Panc1 (cell line): Measurements from ENCODE around the gene ITGBL1. TPM values are rescaled to one million over a fixed set of nuclear protein-coding genes. Genes with fewer than 3 reads are reported as not detected.
A peak's percentile ranks its signal among the peaks of the same experiment; 100 is the strongest.

ENCODE experiments used
- ATAC-seq: fragments of 200-7000 bp; cut with Tn5 transposase; 2 replicates; pipeline ENCODE4 v1.9.1; 2020; ENCODE audit warnings: mild to moderate bottlenecking, moderate library complexity
- BruUV-seq: library from RNA; stranded (reverse); fragments of 400-500 nt; replicated peaks from 2 replicates; lab custom pipeline; 2021; lab: Mats Ljungman, UMichigan
- CTCF ChIA-PET: fragments of 300-600 bp; sonication (Branson Sonifier 250); formaldehyde crosslinking; loops from one replicate; lab custom pipeline; 2022; ENCODE audit warnings: antibody characterized with exemption; lab: Charles Lee
- POLR2A ChIA-PET: fragments of 300-600 bp; sonication (Branson Sonifier 250); formaldehyde crosslinking; loops from one replicate; lab custom pipeline; 2022; ENCODE audit warnings: antibody characterized with exemption; lab: Charles Lee
- DNase-seq: peaks from one replicate; pipeline ENCODE4 v3.0.0-alpha.2; 2010; ENCODE audit warnings: low read depth, low spot score
- H3K27ac ChIP-seq: 2 replicates; pipeline ENCODE4 v1.5.1; 2011; ENCODE audit warnings: mild to moderate bottlenecking, low read length, inconsistent platforms
- H3K27me3 ChIP-seq: fragments of 200-500 bp; sonication (Bioruptor generic); 2 replicates; pipeline ENCODE4 v1.6.0; 2014; ENCODE audit warnings: low read length, inconsistent platforms; ENCODE audit not compliant: control insufficient read depth, insufficient read depth
- H3K36me3 ChIP-seq: fragments of 200-500 bp; sonication (Bioruptor generic); 2 replicates; pipeline ENCODE4 v1.5.1; 2014; ENCODE audit warnings: inconsistent platforms, mild to moderate bottlenecking, low read length, moderate library complexity; ENCODE audit not compliant: control insufficient read depth, insufficient read depth
- H3K4me1 ChIP-seq: 2 replicates; pipeline ENCODE4 v1.5.1; 2011; ENCODE audit warnings: inconsistent platforms, mild to moderate bottlenecking, low read length, moderate library complexity; ENCODE audit not compliant: control insufficient read depth, insufficient read depth
- H3K4me3 ChIP-seq, 2 experiments: 2 replicates each; pipeline ENCODE4 v1.5.1; 2011 to 2012; ENCODE audit warnings: low read depth in 2 of 2, low read length in 2 of 2, mild to moderate bottlenecking in 2 of 2, inconsistent platforms in 1 of 2, moderate library complexity in 1 of 2
- H3K9me3 ChIP-seq: fragments of 200-500 bp; sonication (Bioruptor generic); 2 replicates; pipeline ENCODE4 v1.5.1; 2014; ENCODE audit warnings: low read depth, mild to moderate bottlenecking, inconsistent platforms, low read length, moderate library complexity; ENCODE audit not compliant: control insufficient read depth, insufficient read depth
- POLR2AphosphoS5 ChIP-seq: IDR thresholded peaks from 2 replicates; pipeline ENCODE4 v1.6.1; 2012; ENCODE audit warnings: mild to moderate bottlenecking, low read depth, low read length, moderate library complexity
- SIN3A ChIP-seq: IDR thresholded peaks from 2 replicates; pipeline ENCODE4 v1.6.1; 2012; ENCODE audit warnings: low read depth, mild to moderate bottlenecking, low read length, moderate library complexity, borderline replicate concordance; ENCODE audit not compliant: insufficient read depth
- TCF7L2 ChIP-seq: IDR thresholded peaks from 2 replicates; pipeline ENCODE4 v1.6.1; 2011; ENCODE audit warnings: mild to moderate bottlenecking, low read depth, low read length, inconsistent platforms
- in situ Hi-C: cut with HindIII; loops from 2 replicates; pipeline ENCODE4 v1.10.0; 2016; ENCODE audit warnings: low sequenced_read_pairs, low pct_unique_long_range_greater_than_20kb
- intact Hi-C: fragments of 100-400 bp; cut with micrococcal nuclease; formaldehyde crosslinking; loops from one replicate; pipeline ENCODE4 v1.10.0; 2022; ENCODE audit not compliant: unreplicated experiment
- total RNA-seq: library from RNA; stranded (reverse); gene quantifications from one replicate; pipeline ENCODE4 v1.2.1, GENCODE V29; 2021; ENCODE audit not compliant: unreplicated experiment
- TF ChIP-seq, protein P1 (sequence below): fragments of 450-650 bp; IDR thresholded peaks from 2 replicates; pipeline ENCODE4 v1.5.1; 2017; ENCODE audit warnings: mild to moderate bottlenecking
- TF ChIP-seq, protein P2 (sequence below), 2 experiments: IDR thresholded peaks; 2 replicates each; pipeline ENCODE4 v1.6.1; 2011 to 2012; ENCODE audit warnings: low read depth in 2 of 2, control low read depth in 1 of 2, low read length in 1 of 2, mild to moderate bottlenecking in 1 of 2, moderate library complexity in 1 of 2; ENCODE audit not compliant: insufficient read depth in 1 of 2

Gene ITGBL1
- total RNA-seq, 1 experiment from 2014 or later: 14.3 TPM

DNA sequence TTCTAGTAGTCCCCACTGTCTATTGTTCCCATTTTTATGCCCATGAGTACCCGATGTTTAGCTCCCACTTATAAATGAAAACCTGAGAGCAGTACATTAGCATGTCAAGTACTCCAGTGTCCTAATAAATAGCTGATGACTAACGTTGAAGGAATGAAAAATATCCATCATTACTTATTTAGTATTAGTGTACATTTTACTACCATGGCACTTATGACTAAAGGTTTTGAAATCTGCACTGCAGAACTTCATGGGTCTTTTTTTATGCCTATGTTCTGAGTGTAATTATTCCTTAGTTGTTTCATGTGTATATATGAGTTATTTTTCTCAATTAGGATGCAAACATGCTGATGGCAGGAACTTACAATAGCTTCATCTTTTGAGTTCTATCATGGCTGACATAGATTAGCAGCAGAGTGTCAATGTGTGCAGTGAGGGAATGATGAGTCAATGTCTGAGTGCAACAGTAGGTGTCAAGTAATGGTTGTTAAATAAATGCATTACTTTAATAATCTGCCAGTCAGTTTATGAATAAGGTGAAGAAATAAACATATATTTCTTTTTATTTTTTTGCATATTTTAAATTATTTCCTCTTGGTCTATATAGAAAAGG lies 188.4 kb downstream of the ITGBL1 start:
- DNase-seq (no peak), ATAC-seq (peak; percentile 58; the same call in 1 of the 2 replicates)
- Histone ChIP-seq H3K4me3 (no peak overlapping the region), H3K9me3 (no peaks in the 10 kb centered on the region), H3K4me1 (no peaks in the 10 kb centered on the region), H3K27me3 (no peaks in the 10 kb centered on the region), H3K27ac (no peak overlapping the region), H3K36me3 (no peaks in the 10 kb centered on the region)
- intact Hi-C loops (no loop called here), in situ Hi-C loops (no loop called here)
- POLR2A ChIA-PET: no interaction called here
- TF ChIP-seq SIN3A: no peak
- TF ChIP-seq, protein P1, sequence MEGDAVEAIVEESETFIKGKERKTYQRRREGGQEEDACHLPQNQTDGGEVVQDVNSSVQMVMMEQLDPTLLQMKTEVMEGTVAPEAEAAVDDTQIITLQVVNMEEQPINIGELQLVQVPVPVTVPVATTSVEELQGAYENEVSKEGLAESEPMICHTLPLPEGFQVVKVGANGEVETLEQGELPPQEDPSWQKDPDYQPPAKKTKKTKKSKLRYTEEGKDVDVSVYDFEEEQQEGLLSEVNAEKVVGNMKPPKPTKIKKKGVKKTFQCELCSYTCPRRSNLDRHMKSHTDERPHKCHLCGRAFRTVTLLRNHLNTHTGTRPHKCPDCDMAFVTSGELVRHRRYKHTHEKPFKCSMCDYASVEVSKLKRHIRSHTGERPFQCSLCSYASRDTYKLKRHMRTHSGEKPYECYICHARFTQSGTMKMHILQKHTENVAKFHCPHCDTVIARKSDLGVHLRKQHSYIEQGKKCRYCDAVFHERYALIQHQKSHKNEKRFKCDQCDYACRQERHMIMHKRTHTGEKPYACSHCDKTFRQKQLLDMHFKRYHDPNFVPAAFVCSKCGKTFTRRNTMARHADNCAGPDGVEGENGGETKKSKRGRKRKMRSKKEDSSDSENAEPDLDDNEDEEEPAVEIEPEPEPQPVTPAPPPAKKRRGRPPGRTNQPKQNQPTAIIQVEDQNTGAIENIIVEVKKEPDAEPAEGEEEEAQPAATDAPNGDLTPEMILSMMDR: no peak
- TF ChIP-seq, protein P2, sequence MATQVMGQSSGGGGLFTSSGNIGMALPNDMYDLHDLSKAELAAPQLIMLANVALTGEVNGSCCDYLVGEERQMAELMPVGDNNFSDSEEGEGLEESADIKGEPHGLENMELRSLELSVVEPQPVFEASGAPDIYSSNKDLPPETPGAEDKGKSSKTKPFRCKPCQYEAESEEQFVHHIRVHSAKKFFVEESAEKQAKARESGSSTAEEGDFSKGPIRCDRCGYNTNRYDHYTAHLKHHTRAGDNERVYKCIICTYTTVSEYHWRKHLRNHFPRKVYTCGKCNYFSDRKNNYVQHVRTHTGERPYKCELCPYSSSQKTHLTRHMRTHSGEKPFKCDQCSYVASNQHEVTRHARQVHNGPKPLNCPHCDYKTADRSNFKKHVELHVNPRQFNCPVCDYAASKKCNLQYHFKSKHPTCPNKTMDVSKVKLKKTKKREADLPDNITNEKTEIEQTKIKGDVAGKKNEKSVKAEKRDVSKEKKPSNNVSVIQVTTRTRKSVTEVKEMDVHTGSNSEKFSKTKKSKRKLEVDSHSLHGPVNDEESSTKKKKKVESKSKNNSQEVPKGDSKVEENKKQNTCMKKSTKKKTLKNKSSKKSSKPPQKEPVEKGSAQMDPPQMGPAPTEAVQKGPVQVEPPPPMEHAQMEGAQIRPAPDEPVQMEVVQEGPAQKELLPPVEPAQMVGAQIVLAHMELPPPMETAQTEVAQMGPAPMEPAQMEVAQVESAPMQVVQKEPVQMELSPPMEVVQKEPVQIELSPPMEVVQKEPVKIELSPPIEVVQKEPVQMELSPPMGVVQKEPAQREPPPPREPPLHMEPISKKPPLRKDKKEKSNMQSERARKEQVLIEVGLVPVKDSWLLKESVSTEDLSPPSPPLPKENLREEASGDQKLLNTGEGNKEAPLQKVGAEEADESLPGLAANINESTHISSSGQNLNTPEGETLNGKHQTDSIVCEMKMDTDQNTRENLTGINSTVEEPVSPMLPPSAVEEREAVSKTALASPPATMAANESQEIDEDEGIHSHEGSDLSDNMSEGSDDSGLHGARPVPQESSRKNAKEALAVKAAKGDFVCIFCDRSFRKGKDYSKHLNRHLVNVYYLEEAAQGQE (IDR thresholded peaks at IDR 0.05; ENCODE audit: insufficient read depth in 1 of 2, low read depth in 2 of 2, low read length in 1 of 2): no peak
- no peak for TF ChIP-seq POLR2AphosphoS5
- no peak for TF ChIP-seq TCF7L2
- no TSS peak for BruUV-seq
- CTCF ChIA-PET: no interaction called here

DNA sequence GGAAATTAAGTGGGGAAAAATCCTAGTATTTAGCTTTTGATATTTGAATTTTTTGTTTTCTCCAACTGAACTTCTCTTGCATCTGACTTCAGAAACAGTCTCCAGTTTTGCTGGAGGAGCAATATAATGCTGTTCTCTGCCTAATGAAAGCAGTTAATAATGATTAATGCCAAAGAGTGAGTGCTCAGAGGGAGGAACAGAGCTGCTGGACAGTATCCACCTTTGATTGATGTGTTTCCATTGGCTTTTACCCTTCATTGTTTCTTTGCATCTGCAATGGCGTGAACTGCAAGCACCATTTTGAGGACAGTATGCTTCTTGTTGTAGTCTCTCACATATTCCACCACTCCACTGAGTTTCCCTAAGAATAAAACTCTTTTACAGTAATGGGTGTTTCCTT lies 193.4 kb downstream of the ITGBL1 start:
- intact Hi-C loops: no loop called here

DNA sequence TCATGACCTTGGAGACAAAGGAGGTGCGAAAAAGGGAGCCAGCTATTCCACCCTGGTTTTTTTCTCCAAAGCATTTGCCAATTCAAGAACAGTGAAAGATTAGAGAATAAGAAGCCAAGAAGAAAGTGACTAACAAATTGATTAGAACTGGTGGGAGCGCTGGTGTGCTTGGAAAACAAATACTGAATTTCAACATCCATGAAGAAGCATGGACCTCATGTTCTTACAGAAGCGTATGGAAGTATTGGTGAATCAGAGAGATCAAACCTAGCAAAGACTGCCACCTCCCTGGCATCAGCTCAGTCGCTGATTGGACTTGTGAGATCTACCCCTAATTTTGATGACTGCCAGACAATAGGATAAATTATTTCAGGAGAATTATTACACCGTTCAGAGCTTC lies 195.3 kb downstream of the ITGBL1 start:
- Histone ChIP-seq H3K4me3 (no peak overlapping the region), H3K27me3 (no peaks in the 10 kb centered on the region), H3K4me1 (no peaks in the 10 kb centered on the region), H3K27ac (no peak overlapping the region), H3K36me3 (no peaks in the 10 kb centered on the region), H3K9me3 (no peaks in the 10 kb centered on the region)
- BruUV-seq: no TSS peak
- POLR2A ChIA-PET: no interaction called here
- TF ChIP-seq, protein P1: no peak
- TF ChIP-seq SIN3A (no peak), POLR2AphosphoS5 (no peak), TCF7L2 (no peak)
- TF ChIP-seq, protein P2 (IDR thresholded peaks at IDR 0.05; ENCODE audit: insufficient read depth in 1 of 2, low read depth in 2 of 2, low read length in 1 of 2): no peak
- CTCF ChIA-PET: no interaction called here
- in situ Hi-C loops (no loop called here), intact Hi-C loops (no loop called here)
- ATAC-seq (no peak), DNase-seq (no peak)

More for the DNA sequence above, 193.4 kb downstream of the ITGBL1 start:
- Histone ChIP-seq H3K27ac (no peak overlapping the region), H3K9me3 (no peaks in the 10 kb centered on the region), H3K4me1 (no peaks in the 10 kb centered on the region), H3K4me3 (no peak overlapping the region), H3K27me3 (no peaks in the 10 kb centered on the region), H3K36me3 (no peaks in the 10 kb centered on the region)
- ATAC-seq (no peak), DNase-seq (no peak)
- no peak for TF ChIP-seq POLR2AphosphoS5
- no peak for TF ChIP-seq TCF7L2
- TF ChIP-seq SIN3A: no peak
- ChIA-PET POLR2A (no interaction called here), CTCF (interaction anchor here (0.7 kb wide), 1 partner anchor 501 kb away, joined by 3 read pairs; no protein-coding TSS in a partner anchor)
- no TSS peak for BruUV-seq
- in situ Hi-C loops: no loop called here
